ENCODE results near the gene GNB2.

The GNB2 gene

GRCh38 chr7:100683659-100684533 lies 10.4 kb downstream of the GNB2 start:
- Mint-ChIP-seq H3K36me3 (no peaks in the 10 kb centered on the region), H3K9me3 (ENCODE audit: low read depth) (no peaks in the 10 kb centered on the region), H3K4me1 (ENCODE audit: low read depth) (peaks cover 24% of the 10 kb centered on the region), H3K4me3 (no peak overlapping the region), H3K27me3 (no peaks in the 10 kb centered on the region), H3K27ac (no peak overlapping the region)

DNA sequence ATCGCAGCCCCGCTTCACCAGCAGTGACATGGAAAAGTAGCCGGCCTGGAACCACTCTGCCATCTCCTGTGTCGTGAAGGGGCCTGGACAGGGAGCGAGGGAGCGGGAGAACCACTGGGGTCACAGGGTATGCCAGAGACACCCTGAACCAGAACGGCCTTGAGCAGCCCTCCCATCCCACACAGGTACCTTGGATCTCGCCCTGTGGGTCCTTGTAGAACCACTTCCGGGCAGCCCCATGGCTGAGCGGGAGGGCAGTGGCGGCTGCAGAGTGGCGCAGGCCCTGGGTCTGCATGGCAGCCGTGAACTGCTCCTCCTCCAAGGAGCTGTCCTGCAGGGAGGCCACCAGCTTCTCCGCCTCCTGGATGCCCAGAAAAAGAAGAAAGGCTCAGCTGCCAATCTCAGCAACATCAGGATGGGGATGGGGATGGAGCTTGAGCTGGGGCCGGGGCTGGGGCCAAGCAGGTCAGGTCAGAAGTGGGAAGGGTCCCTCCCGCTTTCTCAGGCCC lies 11.0 kb downstream of the GNB2 start:
- Mint-ChIP-seq H3K27me3 (no peaks in the 10 kb centered on the region), H3K9me3 (ENCODE audit: low read depth) (no peaks in the 10 kb centered on the region), H3K4me3 (no peak overlapping the region), H3K4me1 (ENCODE audit: low read depth) (peaks cover 25% of the 10 kb centered on the region), H3K36me3 (no peaks in the 10 kb centered on the region), H3K27ac (no peak overlapping the region)

DNA sequence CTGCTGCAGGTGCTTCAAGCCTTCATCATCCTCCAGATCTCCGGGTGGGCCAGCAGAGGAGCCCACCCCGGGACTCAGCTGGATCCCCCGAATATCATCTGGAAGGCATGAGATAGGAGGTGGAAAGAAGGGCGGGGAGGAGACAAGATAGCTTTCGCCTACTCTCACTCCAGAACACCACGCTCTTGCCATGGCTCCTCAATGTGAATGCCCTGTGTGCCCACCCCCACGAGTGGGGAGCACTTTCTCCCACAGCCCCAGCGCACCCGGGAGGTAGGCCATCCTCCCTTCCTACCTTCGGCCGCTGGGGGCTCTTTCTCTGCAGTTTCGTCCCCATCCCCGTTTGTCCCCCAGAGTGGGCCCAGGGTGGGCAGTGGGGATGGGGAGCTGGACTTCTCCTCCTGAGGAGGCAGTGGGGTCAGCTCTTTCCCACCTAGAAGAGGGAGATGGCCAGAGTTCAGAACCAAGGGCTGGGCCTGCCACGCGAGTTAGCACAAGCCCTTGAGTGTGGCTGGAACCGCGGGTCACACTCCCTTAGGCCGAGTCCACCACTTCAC lies 11.6 kb downstream of the GNB2 start:
- no peak overlapping the region for H3K4me3 Mint-ChIP-seq
- H3K27me3 Mint-ChIP-seq = no peaks in the 10 kb centered on the region

GRCh38 chr7:100685631-100686145 lies 12.1 kb downstream of the GNB2 start:
- Mint-ChIP-seq H3K9me3 (ENCODE audit: low read depth) (no peaks in the 10 kb centered on the region), H3K4me1 (ENCODE audit: low read depth) (peaks cover 24% of the 10 kb centered on the region), H3K4me3 (no peak overlapping the region), H3K36me3 (no peaks in the 10 kb centered on the region), H3K27ac (no peak overlapping the region), H3K27me3 (no peaks in the 10 kb centered on the region)

More for the DNA sequence above, 11.6 kb downstream of the GNB2 start:
- Mint-ChIP-seq H3K4me1 (ENCODE audit: low read depth) (peaks cover 27% of the 10 kb centered on the region), H3K27ac (no peak overlapping the region), H3K9me3 (ENCODE audit: low read depth) (no peaks in the 10 kb centered on the region), H3K36me3 (no peaks in the 10 kb centered on the region)

GRCh38 chr7:100686201-100686821 lies 12.8 kb downstream of the GNB2 start:
- H3K27me3 Mint-ChIP-seq = no peaks in the 10 kb centered on the region
- H3K27ac Mint-ChIP-seq = no peak overlapping the region
- H3K4me3 Mint-ChIP-seq = no peak overlapping the region
- no peaks in the 10 kb centered on the region for H3K9me3 Mint-ChIP-seq (ENCODE audit: low read depth)
- no peaks in the 10 kb centered on the region for H3K36me3 Mint-ChIP-seq
- H3K4me1 Mint-ChIP-seq (ENCODE audit: low read depth) = peaks cover 23% of the 10 kb centered on the region

DNA sequence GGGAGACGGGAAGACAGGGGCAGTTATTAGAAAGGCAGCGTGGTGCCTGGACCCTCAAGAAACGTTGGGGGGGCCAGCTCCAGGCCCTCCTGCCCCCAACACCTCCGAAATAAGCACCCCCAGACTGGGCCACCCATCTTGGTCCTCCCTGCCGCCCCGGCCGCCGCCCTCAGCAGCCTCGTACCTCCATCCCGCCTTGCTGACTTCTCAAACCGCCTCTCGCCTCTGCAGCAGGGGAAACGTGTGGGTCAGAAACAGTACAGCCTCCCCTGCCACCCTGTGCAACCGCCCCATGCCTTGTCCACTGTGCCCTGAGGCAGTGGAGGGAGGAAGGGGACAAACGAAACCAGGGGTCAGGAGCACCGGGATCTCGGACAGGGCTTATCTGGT lies 13.3 kb downstream of the GNB2 start:
- H3K9me3 Mint-ChIP-seq (ENCODE audit: low read depth) = no peaks in the 10 kb centered on the region
- no peaks in the 10 kb centered on the region for H3K36me3 Mint-ChIP-seq
- no peak overlapping the region for H3K27ac Mint-ChIP-seq
- H3K4me1 Mint-ChIP-seq (ENCODE audit: low read depth) = peaks cover 24% of the 10 kb centered on the region
- no peak overlapping the region for H3K4me3 Mint-ChIP-seq
- H3K27me3 Mint-ChIP-seq = no peaks in the 10 kb centered on the region

DNA sequence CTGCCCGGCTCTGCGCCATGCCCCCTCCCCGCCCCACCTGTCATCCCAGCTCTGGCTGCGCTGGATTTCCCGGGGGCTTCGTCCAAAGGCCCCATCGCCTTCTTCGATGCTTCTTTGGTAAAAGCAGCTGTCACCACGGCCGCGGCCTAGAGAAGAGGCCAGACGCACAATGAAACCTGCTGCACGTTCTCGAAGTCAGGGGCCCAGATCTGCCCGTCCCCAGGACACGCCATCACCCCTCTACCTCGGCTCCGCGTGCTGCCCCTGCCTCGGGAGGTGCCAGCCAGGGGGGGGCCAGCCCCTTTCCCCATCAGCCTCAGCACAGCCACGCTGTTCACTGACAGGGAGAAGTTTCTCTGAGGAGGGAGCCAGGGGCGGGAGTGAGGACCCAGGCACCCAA lies 13.7 kb downstream of the GNB2 start:
- H3K27ac Mint-ChIP-seq = no peak overlapping the region
- H3K4me1 Mint-ChIP-seq (ENCODE audit: low read depth) = peaks cover 27% of the 10 kb centered on the region
- H3K4me3 Mint-ChIP-seq = no peak overlapping the region
- H3K27me3 Mint-ChIP-seq = no peaks in the 10 kb centered on the region
- no peaks in the 10 kb centered on the region for H3K36me3 Mint-ChIP-seq
- H3K9me3 Mint-ChIP-seq (ENCODE audit: low read depth) = no peaks in the 10 kb centered on the region

- Mint-ChIP-seq H3K36me3 (no peaks in the 10 kb centered on the region), H3K9me3 (ENCODE audit: low read depth) (no peaks in the 10 kb centered on the region), H3K27ac (no peak overlapping the region), H3K4me1 (ENCODE audit: low read depth) (peaks cover 31% of the 10 kb centered on the region), H3K4me3 (no peak overlapping the region), H3K27me3 (no peaks in the 10 kb centered on the region)
These were observed 14.3 kb downstream of the GNB2 start for GRCh38 chr7:100687751-100688300.

GRCh38 chr7:100688326-100688860 lies 14.9 kb downstream of the GNB2 start:
- no peaks in the 10 kb centered on the region for H3K36me3 Mint-ChIP-seq
- H3K4me3 Mint-ChIP-seq = no peak overlapping the region
- H3K27me3 Mint-ChIP-seq = no peaks in the 10 kb centered on the region
- H3K9me3 Mint-ChIP-seq (ENCODE audit: low read depth) = no peaks in the 10 kb centered on the region
- H3K27ac Mint-ChIP-seq = peak overlapping the region; percentile 46
- H3K4me1 Mint-ChIP-seq (ENCODE audit: low read depth) = peaks cover 34% of the 10 kb centered on the region

GRCh38 chr7:100689230-100690135 lies 15.9 kb downstream of the GNB2 start:
- Mint-ChIP-seq H3K9me3 (ENCODE audit: low read depth) (no peaks in the 10 kb centered on the region), H3K4me3 (no peak overlapping the region), H3K36me3 (no peaks in the 10 kb centered on the region), H3K27me3 (no peaks in the 10 kb centered on the region), H3K27ac (peak overlapping the region; percentile 46), H3K4me1 (ENCODE audit: low read depth) (peaks cover 34% of the 10 kb centered on the region)

- H3K9me3 Mint-ChIP-seq (ENCODE audit: low read depth) = no peaks in the 10 kb centered on the region
- peak overlapping the region; percentile 96 for H3K4me3 Mint-ChIP-seq
- H3K27ac Mint-ChIP-seq = peak overlapping the region; percentile 88
- H3K27me3 Mint-ChIP-seq = no peaks in the 10 kb centered on the region
- peaks cover 45% of the 10 kb centered on the region for H3K4me1 Mint-ChIP-seq (ENCODE audit: low read depth)
- H3K36me3 Mint-ChIP-seq = no peaks in the 10 kb centered on the region
These were observed 18.4 kb downstream of the GNB2 start for GRCh38 chr7:100691676-100692577.

- H3K27ac Mint-ChIP-seq = peak overlapping the region; percentile 88
- H3K9me3 Mint-ChIP-seq (ENCODE audit: low read depth) = no peaks in the 10 kb centered on the region
- no peaks in the 10 kb centered on the region for H3K36me3 Mint-ChIP-seq
- peak overlapping the region; percentile 96 for H3K4me3 Mint-ChIP-seq
- H3K27me3 Mint-ChIP-seq = no peaks in the 10 kb centered on the region
- H3K4me1 Mint-ChIP-seq (ENCODE audit: low read depth) = peaks cover 45% of the 10 kb centered on the region
These were observed 19.0 kb downstream of the GNB2 start for GRCh38 chr7:100692578-100692961.

Measured in activated naive CD8-positive, alpha-beta T cell (primary cell).